ENCODE measurements around the gene CENPB.

The CENPB gene

GRCh38 chr20:3786126-3786484, 435 bp downstream of the CENPB start:
- Histone ChIP-seq H3K4me3 (ENCODE audit: low read depth, low read length) (peak overlapping the region; percentile 84), H3K27me3 (no peaks in the 10 kb centered on the region), H3K9me3 (no peaks in the 10 kb centered on the region), H3K36me3 (peaks cover 9% of the 10 kb centered on the region), H3K4me1 (peaks cover 8% of the 10 kb centered on the region)
- DNase-seq = peak; percentile 64
- no peak for TF ChIP-seq CTCF (IDR thresholded peaks at IDR 0.05; ENCODE audit: low read depth, low read length)

GRCh38 chr20:3785240-3786125, 1.1 kb downstream of the CENPB start:
- Histone ChIP-seq H3K4me3 (ENCODE audit: low read depth, low read length) (peak overlapping the region; percentile 84), H3K9me3 (no peaks in the 10 kb centered on the region), H3K36me3 (peaks cover 9% of the 10 kb centered on the region), H3K4me1 (peaks cover 8% of the 10 kb centered on the region), H3K27me3 (no peaks in the 10 kb centered on the region)
- DNase-seq = peak; percentile 49
- no peak for TF ChIP-seq CTCF (IDR thresholded peaks at IDR 0.05; ENCODE audit: low read depth, low read length)

GRCh38 chr20:3784863-3785239, 1.7 kb downstream of the CENPB start:
- peak overlapping the region; percentile 84 for H3K4me3 ChIP-seq (ENCODE audit: low read depth, low read length)
- peaks cover 8% of the 10 kb centered on the region for H3K4me1 ChIP-seq
- no peak for TF ChIP-seq CTCF (IDR thresholded peaks at IDR 0.05; ENCODE audit: low read depth, low read length)
- H3K27me3 ChIP-seq = no peaks in the 10 kb centered on the region
- DNase-seq = no peak
- H3K9me3 ChIP-seq = no peaks in the 10 kb centered on the region
- H3K36me3 ChIP-seq = peaks cover 9% of the 10 kb centered on the region

GRCh38 chr20:3784216-3784853, 2.2 kb downstream of the CENPB start:
- Histone ChIP-seq H3K9me3 (no peaks in the 10 kb centered on the region), H3K4me3 (ENCODE audit: low read depth, low read length) (peak overlapping the region; percentile 84), H3K36me3 (peaks cover 9% of the 10 kb centered on the region), H3K4me1 (peaks cover 8% of the 10 kb centered on the region), H3K27me3 (no peaks in the 10 kb centered on the region)
- no peak for TF ChIP-seq CTCF (IDR thresholded peaks at IDR 0.05; ENCODE audit: low read depth, low read length)
- DNase-seq = peak; percentile 10

GRCh38 chr20:3783511-3784195, 2.9 kb downstream of the CENPB start:
- TF ChIP-seq CTCF (IDR thresholded peaks at IDR 0.05; ENCODE audit: low read depth, low read length) = no peak
- Histone ChIP-seq H3K36me3 (peaks cover 9% of the 10 kb centered on the region), H3K27me3 (no peaks in the 10 kb centered on the region), H3K4me3 (ENCODE audit: low read depth, low read length) (no peak overlapping the region), H3K9me3 (no peaks in the 10 kb centered on the region), H3K4me1 (peaks cover 3% of the 10 kb centered on the region)
- no peak for DNase-seq

All from BE2C (cell line).